Measurements from ENCODE around the gene CREB3L4.

The CREB3L4 gene, protein sequence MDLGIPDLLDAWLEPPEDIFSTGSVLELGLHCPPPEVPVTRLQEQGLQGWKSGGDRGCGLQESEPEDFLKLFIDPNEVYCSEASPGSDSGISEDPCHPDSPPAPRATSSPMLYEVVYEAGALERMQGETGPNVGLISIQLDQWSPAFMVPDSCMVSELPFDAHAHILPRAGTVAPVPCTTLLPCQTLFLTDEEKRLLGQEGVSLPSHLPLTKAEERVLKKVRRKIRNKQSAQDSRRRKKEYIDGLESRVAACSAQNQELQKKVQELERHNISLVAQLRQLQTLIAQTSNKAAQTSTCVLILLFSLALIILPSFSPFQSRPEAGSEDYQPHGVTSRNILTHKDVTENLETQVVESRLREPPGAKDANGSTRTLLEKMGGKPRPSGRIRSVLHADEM

DNA sequence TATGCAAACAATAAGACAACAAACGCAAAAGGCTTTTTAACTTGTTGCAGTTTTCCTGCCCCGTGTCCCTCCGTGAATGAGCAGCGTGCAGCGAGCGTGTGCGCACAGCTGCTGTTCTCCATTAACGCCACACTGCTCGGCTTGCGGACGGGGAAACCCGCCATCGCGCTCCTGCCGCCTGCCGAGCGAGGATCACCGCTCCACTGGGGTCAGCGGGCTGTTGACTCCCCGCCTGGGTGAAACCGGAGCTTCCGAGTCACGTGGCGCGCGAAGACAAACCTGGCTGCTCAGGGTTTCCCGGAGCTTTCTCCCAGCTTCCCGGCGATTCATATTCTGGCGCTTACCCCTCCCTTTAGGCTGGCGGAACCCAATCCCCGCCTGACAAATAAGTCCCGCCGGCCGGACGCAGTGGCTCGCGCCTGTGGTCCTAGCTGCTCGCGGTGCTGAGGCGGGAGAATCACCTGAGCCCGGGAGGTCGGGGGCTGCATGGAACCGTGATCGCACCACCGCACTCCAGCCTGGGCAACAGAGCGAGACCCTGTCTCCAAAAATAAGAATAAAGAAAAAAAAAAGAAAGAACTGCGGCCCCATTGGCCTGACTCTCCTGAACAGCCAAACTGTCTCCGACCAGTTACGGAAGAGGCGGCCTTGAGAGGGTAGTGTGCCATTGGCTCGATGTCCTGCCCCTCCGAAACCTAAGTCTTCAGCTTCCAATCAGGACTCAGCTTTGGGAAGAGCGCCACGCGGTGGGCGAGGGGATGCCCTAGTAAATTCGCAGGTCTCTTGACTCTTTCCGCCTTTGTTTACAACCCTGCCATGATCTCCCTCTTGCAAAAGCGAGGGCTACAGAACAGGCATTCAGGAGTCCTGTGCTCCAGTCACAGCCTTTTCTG, at the start of gene CREB3L4:
Gene CREB3L4, plus strand, starts transcription at position 796 of the 893 bp plus-strand sequence. CDS start 624 bp downstream, outside the sequence.
- peak; percentile 40 to 69 (median 59) for DNase-seq

DNA sequence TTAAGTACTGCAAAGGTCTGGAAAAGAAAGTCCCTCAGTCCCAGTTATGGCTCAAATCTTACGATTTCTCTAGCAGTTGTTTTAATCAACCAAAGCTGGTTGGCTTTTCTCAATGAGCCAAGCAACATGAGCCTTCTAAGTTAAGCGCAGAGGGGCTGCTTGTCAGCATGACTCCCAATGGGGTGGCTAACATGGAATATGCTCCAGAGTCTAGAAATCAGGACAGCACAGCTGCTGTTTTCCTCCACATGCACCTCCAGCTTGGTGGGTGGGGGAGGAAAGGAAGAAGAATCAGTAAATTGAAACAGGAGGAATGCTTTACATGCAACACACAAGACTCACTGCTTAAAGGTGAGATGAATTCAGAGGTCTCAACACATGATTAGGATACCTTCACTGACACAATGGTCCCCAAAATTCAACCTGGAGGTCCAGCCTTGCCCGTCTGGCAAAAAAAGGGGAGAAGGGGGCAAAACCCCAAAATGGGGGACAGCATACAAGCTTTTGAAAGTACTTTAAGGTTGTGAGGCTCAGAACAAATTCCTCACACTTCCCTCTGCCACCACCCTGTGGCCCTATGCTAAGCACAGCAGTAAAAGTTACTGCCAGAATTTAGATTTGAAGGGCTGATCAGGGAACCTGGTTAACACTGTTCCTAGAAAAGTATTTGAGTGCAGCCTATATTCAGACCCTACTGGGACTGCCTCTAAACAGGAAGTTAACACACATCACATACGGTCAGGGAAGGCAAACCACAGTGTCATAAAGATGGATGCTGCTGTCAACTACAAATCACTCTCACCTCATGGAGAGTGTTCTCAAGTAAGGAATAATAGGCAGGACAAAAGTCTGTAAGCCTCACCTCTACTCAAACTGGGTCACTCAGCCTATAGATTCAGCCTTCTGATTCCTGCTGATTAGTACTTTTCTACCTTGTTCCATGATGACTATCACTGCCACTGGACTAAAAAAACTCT, 47.5 kb upstream of the CREB3L4 start:
- no peak for DNase-seq

DNA sequence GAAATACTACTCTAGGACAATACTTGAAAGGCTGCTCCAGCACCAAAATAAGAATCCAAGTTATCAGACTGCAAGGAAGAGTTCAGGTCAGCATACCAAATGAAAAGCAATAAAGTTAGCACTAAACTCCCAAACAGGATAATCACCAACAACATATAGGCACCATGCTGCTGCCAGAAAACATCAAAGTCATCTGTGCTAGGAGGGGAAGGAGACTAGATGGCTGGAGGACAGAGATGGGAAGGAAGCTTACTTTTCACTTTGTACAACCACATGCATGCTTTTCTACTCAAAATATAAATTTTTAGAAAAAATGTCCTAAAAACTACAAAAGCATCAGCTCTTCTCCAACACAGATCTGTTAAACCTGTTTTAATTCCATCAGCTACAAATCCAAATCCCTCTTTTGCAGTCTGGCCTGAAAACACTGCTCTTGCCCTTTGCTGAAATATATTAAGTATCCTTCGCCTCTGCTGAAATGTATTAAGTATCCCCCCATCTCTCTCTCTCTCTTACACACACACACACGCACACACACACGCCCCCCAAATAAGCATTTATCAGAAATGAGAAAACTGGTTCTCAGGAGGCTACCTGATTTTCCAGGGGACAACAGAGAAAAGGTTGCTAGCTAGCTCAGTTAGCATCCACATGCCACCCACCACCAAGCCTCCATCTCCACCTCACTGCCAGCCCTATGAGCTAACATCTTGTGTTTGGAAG, 46.5 kb upstream of the CREB3L4 start:
- no peak for DNase-seq

DNA sequence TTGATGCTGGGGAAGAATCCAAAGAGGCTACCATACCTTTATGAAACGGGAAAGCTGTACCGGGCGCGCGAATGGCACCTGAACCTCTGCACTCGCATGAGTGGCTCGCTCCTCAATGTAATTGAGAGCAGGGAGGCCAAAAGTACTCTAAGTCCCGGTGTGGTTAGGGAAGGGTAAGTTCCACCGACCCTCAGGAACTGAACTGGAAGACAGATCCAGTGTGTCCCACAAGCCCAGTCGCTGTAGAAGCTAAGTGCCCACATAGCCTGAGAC, 46.0 kb upstream of the CREB3L4 start:
- no peak for DNase-seq

DNA sequence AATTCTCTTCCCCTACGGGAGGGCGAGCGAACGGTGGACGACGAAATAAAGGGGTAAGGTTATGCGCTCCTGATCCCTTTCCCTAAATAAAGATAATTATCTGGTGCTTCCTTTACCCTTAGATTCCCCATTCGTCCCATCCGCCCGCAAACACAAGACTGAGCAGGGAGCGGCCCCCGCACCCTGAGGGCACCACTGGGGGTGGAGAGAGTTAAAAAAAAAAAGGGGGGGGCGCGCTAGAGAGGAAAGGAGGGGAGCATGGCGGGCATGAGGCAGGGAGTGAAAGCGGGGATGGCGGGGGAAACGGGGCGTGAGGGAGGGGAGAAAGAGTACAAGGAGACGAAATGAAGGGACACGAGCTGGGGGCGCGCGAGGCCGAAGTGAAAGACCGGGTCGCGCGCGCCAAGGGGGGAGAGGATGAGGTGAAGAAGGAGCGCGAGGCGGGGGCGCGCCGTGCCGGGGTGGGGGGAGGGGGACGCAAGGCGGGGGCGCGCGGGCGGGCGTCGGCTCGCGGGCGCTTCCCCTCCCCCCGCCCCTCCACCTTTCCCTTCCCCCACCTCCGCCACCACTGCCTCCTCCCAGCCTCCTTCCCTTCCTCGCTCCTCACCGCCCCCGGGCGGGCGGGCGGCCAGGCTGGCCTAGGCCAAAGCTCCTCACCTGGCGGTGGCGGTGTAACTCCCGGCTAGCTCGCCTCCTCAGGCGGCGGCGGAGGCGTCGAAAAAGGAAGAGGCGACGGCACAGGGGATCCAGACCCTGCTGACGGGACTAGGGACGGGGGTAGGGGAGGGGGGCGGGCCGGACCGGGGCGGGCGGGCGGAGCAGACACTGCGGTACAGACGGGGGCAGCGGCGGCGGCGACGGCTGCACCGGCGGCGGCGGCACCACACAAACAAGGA, 45.4 kb upstream of the CREB3L4 start:
- DNase-seq: peak; percentile 51 to 68 (median 62)

DNA sequence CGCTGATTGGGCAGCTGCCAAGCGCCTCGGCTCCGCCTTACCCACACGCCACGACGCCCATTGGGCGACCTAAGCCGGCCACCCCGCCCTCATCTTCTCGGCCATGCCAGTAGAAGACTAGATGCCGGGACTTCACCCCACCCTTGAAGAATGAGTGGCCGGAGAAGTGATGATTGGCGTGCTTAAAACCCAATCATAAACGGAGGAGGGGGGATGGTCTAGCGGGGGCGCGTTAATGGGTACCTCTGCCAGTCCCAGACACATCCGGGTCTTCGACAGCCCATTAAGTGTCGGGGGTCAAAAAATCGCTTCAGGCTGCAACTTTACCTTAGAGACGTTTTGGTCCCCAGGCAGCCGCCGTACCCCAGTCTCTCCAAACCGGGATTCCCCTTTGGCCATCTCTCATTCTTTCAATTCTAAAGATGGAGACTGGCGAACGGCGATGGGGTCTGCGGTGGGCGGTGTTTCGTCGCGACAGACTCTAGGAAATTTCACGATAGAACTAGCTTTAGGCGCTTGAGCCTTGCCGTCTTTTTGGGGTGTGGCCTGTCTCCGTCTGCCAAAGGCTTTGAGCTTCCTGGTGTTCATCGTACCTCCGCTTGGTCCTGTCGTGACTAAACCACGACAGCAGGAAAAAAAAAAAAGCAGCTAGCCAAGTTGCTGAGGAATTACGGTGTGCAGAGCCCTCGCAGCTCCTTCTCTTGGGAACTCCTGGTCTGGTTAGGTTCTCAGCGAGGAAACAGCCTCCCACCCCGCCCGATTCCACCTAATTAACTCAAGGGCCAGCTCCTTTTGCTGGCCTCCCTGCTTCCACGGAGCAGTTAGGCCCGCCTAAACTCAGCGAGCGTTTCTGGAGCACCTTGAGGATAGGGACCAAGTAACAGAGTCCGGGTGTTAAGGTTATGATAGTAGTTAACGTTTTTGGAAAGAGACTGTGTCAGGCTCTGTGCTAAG, 44.5 kb upstream of the CREB3L4 start, which contains the start of gene GATAD2B:
Gene GATAD2B, minus strand, starts transcription at position 1 of the 954 bp plus-strand sequence. CDS start 94,625 bp downstream, outside the sequence.
- DNase-seq: peak; percentile 96 to 100 (median 97)

DNA sequence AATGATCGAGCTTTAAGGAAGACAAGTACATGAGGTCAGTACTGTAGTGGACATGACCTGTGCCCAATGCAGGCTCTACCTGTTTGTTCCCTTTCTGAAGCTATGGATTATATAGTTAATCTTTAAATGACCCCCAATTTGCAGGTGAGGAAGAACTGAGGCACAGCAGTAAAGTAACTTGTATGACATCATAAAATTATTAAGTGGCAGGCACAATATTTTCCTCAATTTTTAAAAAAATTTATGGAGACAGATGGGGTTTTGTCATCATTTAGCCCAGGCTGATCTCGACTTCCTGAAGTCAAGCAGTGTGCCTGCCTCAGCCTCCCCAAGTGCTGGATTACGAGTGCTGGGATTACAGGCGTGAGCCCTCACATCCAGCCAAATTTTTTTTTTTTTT, 41.3 kb upstream of the CREB3L4 start:
- no peak for DNase-seq

DNA sequence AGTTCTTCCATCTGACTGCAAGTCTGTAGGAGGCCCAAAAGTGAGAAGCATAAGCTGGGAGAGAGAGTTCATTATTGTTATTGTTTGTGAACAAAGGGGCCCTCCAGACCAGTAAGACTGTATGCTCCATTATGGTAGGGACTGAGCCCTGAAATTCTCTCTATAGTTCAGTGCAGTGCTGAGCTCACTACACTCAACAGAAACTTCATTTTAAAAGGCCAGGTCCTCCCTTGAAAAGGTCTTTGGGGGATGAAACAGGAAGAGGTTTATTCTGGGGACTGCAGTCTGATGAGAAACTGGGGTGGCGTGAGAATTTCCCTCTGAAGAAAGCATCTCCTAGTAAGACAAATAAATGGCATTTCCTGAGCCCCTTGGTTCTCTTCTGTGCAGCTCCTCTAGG, 39.5 kb upstream of the CREB3L4 start:
- no peak for DNase-seq

DNA sequence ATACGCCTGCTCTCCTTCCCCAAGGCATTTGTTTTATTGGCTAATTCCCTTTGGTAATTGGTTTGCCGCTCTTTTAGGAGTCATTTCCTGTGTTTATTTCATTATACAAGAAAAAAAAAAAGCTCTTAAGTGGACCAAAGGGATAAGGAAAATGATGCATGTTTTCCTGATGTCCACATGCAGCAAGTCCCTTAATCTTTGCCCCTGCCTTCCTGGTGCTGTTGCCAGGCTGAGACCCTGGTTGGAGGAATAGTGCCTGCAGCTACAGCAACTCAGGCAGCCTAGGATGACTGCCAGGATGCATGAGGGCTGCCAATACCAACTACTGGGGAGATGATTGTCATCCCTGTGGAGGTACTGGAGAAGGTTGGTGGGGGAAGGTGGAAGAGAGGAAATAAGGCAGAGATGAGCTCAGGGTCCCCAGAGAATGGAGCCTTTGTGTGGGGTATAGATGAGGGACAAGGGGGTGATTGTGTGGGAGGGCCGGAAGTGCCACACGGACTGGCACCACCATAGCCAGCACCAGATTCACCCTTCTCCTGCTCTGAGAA, 38.8 kb upstream of the CREB3L4 start:
- no peak for DNase-seq

DNA sequence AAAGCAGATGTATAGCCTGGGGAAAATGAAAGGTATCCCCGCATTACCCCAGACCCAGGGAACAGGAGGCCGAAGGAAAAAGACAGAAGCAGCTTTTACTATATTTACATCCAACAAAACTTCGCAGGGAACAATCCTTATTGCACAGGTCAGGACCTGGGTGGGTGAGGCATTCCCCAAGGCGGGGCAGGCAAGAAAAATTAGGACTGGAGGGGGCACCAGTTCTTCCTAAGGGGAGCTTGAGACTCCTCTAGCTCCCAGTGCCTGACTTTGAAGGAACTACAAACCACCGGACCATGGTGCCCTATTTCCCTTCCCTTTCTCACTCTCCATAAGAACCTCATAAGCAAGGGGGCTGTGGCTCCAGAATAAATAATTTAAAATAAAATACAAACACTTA, 38.3 kb upstream of the CREB3L4 start:
- no peak for DNase-seq

DNA sequence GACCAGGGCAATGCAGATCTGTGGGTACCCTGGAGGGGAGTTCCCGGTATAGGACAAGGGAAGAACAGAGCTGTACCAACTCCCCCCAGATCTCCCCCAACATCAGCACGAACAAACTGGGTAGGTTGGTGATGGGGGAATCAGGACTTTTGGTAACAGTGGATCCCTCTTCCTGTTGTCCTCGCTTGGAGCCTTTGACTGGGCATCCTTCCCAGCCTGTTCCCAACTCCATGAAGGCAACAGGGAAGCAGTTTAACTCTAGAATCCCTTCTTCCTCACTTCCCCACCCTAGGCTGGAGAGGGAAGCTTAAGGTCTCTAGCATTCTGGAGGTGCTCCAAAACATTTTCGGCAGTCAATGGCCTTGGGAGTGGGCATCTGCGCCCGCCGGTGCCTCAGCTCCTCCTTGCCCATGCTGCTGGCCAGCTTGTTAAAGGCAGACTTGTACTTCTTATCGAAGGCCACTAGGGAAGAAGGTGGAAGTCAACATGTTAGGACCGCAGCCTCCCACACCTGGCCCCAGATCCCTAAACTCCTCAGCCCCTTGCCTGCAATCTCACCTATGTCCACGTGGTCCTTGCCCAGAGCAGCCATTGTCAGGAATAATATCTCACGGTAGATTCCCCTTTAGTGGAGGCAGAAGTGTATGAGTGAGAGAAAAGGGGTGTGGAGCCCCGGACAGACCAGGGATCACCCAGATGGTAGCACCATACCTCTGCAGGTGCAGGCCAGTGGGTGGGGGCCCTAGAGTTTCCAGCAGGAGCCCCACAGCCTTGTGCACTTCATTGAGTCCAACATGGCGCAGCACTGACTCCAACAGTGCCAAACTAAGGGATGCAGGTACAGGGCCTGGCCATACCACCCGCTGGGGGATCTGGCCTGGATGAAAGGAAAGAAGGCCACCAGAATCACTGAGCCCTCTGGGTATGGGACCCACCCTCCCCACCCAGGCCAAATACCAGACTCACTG, 37.4 kb upstream of the CREB3L4 start:
- DNase-seq: no peak

DNA sequence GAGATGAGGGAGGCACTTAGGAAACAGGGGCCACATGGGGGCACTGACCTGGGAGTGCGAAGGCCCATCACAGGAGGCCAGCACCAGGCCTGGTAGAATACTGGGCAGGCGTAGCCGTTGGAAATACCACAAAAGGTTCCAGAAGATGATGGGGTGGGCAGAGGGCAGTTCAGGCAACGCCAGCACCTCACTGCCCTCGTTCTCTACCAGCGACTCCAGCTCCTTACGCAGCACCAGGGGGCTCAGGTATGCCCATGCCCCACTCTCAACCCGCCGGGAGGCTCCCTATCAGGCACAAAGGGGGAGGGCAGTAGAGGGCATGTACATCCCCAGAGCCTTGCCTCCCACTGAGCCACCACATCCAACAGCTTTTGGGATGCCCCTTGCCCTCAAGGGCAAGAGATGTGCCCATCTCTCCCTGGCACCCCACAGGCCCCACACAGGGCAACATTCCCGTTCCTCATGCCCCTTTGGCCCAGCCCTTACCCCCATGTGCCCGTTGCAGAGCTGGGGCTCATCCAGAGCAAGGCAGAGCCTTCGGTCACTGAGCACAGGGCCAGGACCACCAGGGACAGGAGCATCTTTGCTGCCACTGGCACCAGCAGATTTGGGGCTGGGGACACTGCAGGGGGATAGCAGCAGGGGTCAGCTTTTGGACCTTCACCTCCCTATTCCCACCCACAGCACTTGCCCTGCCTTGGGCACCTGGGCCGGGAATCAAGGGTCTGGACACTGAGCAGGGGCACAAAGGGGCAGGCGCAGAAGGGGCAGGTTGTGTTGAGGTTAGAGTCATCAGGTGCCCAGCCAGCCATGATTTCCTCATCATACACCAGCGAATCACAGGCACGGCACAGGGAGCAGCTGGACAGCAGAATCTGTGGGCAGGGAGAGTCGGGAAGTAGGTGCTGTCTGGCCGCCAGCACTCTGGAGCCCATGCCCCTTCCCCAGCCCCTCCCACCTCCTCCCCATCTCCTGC, 35.3 kb upstream of the CREB3L4 start:
- DNase-seq: no peak

DNA sequence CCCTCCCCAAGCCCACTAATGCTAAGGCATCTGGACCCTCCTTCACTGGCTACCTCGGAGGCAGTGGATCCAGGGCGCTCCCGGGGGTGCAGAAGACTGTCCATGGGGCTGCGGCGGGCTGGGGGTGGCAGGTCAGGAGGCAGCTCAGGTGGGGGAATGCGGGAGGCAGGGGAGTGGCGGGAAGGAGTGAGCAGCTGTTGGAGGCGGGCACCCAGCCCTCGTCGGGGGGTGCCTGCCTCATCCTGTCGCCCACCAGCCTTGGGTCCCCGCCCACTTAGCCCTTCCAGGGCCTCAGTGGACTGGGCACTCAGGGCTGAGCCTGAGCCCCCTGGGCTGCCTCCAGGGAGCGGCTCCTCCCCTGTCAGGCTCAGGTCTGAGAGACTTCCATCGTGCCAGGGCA, 34.3 kb upstream of the CREB3L4 start:
- DNase-seq: no peak

DNA sequence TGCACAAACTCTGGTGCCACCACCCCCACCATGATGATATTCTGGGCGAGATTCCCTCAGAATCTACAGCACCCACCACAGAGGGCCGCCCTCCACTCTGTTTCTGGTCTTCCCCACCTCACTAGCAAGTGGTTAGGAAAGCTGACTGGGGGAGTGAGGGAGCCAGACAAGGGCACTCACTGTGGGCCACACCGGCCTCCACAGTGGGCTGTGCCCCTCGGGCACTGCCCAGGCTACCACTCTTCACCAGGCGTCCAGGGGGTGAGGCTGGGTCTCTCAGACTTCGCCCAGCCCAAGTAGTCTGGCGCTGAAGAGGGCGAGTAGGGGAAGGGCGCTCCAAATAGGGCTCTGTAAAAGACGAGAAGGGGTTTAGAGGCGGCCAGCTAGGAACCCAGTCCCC, 33.7 kb upstream of the CREB3L4 start:
- DNase-seq: no peak

DNA sequence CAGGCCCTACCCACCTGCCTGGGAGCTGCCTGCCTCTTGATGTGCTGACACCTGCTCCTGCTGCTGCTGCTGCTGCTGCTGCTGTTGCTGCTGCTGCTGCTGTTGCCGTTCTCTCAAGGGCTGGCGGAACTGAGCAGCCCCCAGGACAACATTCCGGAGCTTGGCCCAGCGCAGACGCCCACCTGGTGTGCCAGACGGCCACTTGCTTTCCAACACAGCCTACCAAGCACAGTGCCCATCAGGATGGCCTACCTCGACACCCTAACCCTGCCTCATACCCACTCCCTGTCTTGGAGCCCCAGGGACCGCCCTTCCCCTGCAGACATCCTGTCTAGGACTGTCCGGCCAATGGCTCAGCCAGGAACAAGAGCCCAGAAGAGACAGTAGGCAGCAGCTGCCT, 33.0 kb upstream of the CREB3L4 start:
- DNase-seq: no peak

DNA sequence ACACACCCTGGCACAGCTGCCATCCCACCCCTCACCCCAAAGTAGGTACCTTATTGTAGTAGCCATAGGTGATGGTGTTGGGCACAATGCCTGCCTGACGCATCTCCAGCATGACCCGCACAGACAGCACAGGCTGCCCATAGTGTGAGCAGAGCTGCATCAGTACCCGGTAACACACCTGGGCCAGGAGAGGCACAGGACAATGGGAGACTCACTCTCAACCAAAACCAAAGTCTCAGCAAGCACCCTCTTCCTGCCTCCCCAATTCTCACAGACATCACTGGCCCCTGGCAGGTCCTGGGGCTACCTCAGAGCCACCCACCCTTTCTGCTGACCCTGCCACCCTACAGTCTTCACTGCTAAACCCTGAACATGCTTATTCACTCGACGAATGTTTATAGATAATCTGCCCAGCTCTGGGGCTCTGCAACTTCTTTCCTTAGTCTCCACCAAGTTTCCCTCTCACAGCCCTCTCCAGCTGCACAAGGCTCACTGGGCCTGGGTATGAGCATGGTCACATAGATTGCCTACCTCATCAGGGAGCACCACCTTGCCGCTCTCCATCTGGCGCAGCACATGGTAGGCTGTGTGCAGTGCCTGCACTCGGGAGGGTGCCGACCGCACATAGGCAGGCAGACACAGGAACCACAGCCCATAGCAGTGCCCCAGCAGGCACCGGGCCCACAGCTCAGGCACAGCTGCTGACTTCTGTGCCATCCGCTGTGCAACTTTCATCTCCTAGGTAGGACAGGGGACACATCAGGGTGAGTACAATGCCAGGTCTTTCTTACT, 31.5 kb upstream of the CREB3L4 start:
- no peak for DNase-seq

Data from activated CD4-positive, CD25-positive, alpha-beta regulatory T cell (primary cell).